Heart left ventricle (tissue), 13 donors: ENCODE measurements around the gene SIAH1.
"Not testable (repeated sequence)": the region's sequence is repeated elsewhere in the genome, so short reads cannot be mapped to it uniquely, and the experiment has no call there.

Experiments used
- POLR2A ChIP-seq, 2 donors: fragments of 450-650 bp; IDR thresholded peaks; one replicate each; pipeline ENCODE4 v1.6.1; 2017; ENCODE audit warnings: antibody characterized with exemption in 2 of 2, mild to moderate bottlenecking in 2 of 2, moderate library complexity in 2 of 2
- TF ChIP-seq, protein P1 (sequence below), 12 donors: fragments of 200-600 bp; sonication (generic) in 4 of 12; IDR thresholded peaks; one replicate each; pipeline versions ENCODE4 v1.5.0 to v1.8.0; 2018 to 2022; ENCODE audit warnings: antibody characterized with exemption in 12 of 12, mild to moderate bottlenecking in 5 of 12
- donor health status: ischemic (EF 13 %, LVEDD 7.1; RV severe dilation, severe dysfunction).
- donor health status: DM: no; HTN: yes; CAD: no.
- donor health status: DM: no; HTN: no; CAD: no.
- donor health status: ischemic (EF 25% LVEDD 6.9; RV normal size, moderate dysfunction).
- donor health status: ischemic (EF 25% LVEDD 5.7; RV mildly dilated, moderate dysfunction).
- donor health status: ischemic (EF 35%, LVEDD 5.7; RV mildly dilated, moderate dysfunction).
- donor health status: nonischemic (EF 11% LVEDD 7.7; RV severe dilation, severe dysfunction).
- donor health status: DM: yes; HTN: yes; CAD: no.
- donor health status: PGD.
- donor health status: ischemic (EF 29% LVEDD 5.4; RV normal size, mild dysfunction).
- donor health status: nonischemic (EF 23%, LVEDD 6.1; RV moderate dilation, normal function).

DNA sequence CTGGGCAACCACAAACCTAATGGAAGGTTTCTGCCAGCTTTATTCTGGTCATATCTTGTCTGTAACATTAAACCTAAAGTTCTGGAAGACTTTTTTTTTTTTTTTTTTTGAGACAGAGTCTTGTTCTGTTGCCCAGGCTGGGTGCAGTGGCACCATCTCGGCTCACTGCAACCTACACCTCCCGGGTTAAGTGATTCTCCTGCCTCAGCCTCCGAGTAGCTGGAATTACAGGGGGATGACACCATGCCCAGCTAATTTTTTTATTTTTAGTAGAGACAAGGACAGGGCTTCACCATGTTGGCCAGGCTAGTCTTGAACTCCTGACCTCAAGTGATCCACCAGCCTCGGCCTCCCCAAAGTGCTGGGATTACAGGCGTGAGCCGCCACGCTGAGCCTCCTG lies 7.9 kb downstream of the SIAH1 start:
- TF ChIP-seq, protein P1, sequence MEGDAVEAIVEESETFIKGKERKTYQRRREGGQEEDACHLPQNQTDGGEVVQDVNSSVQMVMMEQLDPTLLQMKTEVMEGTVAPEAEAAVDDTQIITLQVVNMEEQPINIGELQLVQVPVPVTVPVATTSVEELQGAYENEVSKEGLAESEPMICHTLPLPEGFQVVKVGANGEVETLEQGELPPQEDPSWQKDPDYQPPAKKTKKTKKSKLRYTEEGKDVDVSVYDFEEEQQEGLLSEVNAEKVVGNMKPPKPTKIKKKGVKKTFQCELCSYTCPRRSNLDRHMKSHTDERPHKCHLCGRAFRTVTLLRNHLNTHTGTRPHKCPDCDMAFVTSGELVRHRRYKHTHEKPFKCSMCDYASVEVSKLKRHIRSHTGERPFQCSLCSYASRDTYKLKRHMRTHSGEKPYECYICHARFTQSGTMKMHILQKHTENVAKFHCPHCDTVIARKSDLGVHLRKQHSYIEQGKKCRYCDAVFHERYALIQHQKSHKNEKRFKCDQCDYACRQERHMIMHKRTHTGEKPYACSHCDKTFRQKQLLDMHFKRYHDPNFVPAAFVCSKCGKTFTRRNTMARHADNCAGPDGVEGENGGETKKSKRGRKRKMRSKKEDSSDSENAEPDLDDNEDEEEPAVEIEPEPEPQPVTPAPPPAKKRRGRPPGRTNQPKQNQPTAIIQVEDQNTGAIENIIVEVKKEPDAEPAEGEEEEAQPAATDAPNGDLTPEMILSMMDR (IDR thresholded peaks at IDR 0.05) = not testable (repeated sequence)
- TF ChIP-seq POLR2A (IDR thresholded peaks at IDR 0.05) = not testable (repeated sequence)
